Neuron (in vitro differentiated cells): ENCODE measurements around the gene AANAT.

Source experiments
- H2AFZ ChIP-seq: one replicate; pipeline ENCODE4 v1.6.1; 2013; ENCODE audit warnings: low read depth, mild to moderate bottlenecking, inconsistent platforms, low read length, moderate library complexity
- H3K27me3 ChIP-seq: one replicate; pipeline ENCODE4 v1.6.1; 2013; ENCODE audit warnings: low read length; ENCODE audit not compliant: insufficient read depth
- H3K36me3 ChIP-seq: one replicate; pipeline ENCODE4 v1.6.1; 2013; ENCODE audit warnings: low read length; ENCODE audit not compliant: insufficient read depth
- H3K4me1 ChIP-seq: one replicate; pipeline ENCODE4 v1.6.1; 2013; ENCODE audit warnings: low read length; ENCODE audit not compliant: insufficient read depth
- H3K4me3 ChIP-seq: 2 replicates; pipeline ENCODE4 v1.5.1; 2013; ENCODE audit warnings: mild to moderate bottlenecking, low read length, moderate library complexity
- H3K9me3 ChIP-seq: one replicate; pipeline ENCODE4 v1.6.1; 2013; ENCODE audit warnings: low read length

Gene AANAT

GRCh38 chr17:76434870-76435269 is 32.5 kb upstream of the AANAT start:
- H3K36me3 ChIP-seq: peaks cover 8% of the 10 kb centered on the region
- no peak overlapping the region for H3K4me3 ChIP-seq
- H2AFZ ChIP-seq: no peak overlapping the region
- H3K4me1 ChIP-seq: no peaks in the 10 kb centered on the region
- no peaks in the 10 kb centered on the region for H3K27me3 ChIP-seq
- H3K9me3 ChIP-seq: peaks cover 7% of the 10 kb centered on the region

GRCh38 chr17:76435751-76436150 is 31.7 kb upstream of the AANAT start:
- no peak overlapping the region for H2AFZ ChIP-seq
- H3K9me3 ChIP-seq: peaks cover 7% of the 10 kb centered on the region
- no peaks in the 10 kb centered on the region for H3K27me3 ChIP-seq
- no peak overlapping the region for H3K4me3 ChIP-seq
- peaks cover 8% of the 10 kb centered on the region for H3K36me3 ChIP-seq
- H3K4me1 ChIP-seq: peaks cover under 1% of the 10 kb centered on the region

GRCh38 chr17:76437467-76438402 is 29.7 kb upstream of the AANAT start:
- Histone ChIP-seq H3K36me3 (peaks cover 8% of the 10 kb centered on the region), H3K9me3 (peaks cover 7% of the 10 kb centered on the region), H2AFZ (no peak overlapping the region), H3K4me3 (no peak overlapping the region), H3K27me3 (no peaks in the 10 kb centered on the region), H3K4me1 (peaks cover 14% of the 10 kb centered on the region)

GRCh38 chr17:76438906-76439305 is 28.5 kb upstream of the AANAT start:
- H3K36me3 ChIP-seq: peaks cover 8% of the 10 kb centered on the region
- H2AFZ ChIP-seq: no peak overlapping the region
- peaks cover 7% of the 10 kb centered on the region for H3K9me3 ChIP-seq
- peaks cover 14% of the 10 kb centered on the region for H3K4me1 ChIP-seq
- H3K4me3 ChIP-seq: no peak overlapping the region
- H3K27me3 ChIP-seq: no peaks in the 10 kb centered on the region

GRCh38 chr17:76439314-76439928 is 28.0 kb upstream of the AANAT start:
- H3K4me1 ChIP-seq: peaks cover 18% of the 10 kb centered on the region
- H2AFZ ChIP-seq: no peak overlapping the region
- H3K36me3 ChIP-seq: peaks cover 3% of the 10 kb centered on the region
- no peaks in the 10 kb centered on the region for H3K27me3 ChIP-seq
- H3K9me3 ChIP-seq: peaks cover 3% of the 10 kb centered on the region
- H3K4me3 ChIP-seq: no peak overlapping the region

- Histone ChIP-seq H2AFZ (no peak overlapping the region), H3K27me3 (no peaks in the 10 kb centered on the region), H3K4me1 (peaks cover 32% of the 10 kb centered on the region), H3K9me3 (no peaks in the 10 kb centered on the region), H3K4me3 (no peak overlapping the region), H3K36me3 (peaks cover 2% of the 10 kb centered on the region)
These were observed 26.5 kb upstream of the AANAT start for GRCh38 chr17:76440751-76441362.

- Histone ChIP-seq H2AFZ (no peak overlapping the region), H3K36me3 (peaks cover 2% of the 10 kb centered on the region), H3K27me3 (no peaks in the 10 kb centered on the region), H3K4me1 (peaks cover 42% of the 10 kb centered on the region), H3K4me3 (no peak overlapping the region), H3K9me3 (no peaks in the 10 kb centered on the region)
These were observed 25.6 kb upstream of the AANAT start for GRCh38 chr17:76441686-76442340.

- Histone ChIP-seq H3K9me3 (no peaks in the 10 kb centered on the region), H3K36me3 (peaks cover 2% of the 10 kb centered on the region), H3K27me3 (no peaks in the 10 kb centered on the region), H2AFZ (no peak overlapping the region), H3K4me1 (peaks cover 49% of the 10 kb centered on the region), H3K4me3 (no peak overlapping the region)
These were observed 24.8 kb upstream of the AANAT start for GRCh38 chr17:76442341-76443338.

- Histone ChIP-seq H3K4me3 (peak overlapping the region; percentile 7), H3K9me3 (no peaks in the 10 kb centered on the region), H3K4me1 (peaks cover 54% of the 10 kb centered on the region), H3K36me3 (no peaks in the 10 kb centered on the region), H2AFZ (no peak overlapping the region), H3K27me3 (no peaks in the 10 kb centered on the region)
These were observed 22.7 kb upstream of the AANAT start for GRCh38 chr17:76444518-76445311.

- H3K9me3 ChIP-seq: no peaks in the 10 kb centered on the region
- H3K4me1 ChIP-seq: peaks cover 59% of the 10 kb centered on the region
- no peaks in the 10 kb centered on the region for H3K36me3 ChIP-seq
- H3K4me3 ChIP-seq: no peak overlapping the region
- H3K27me3 ChIP-seq: no peaks in the 10 kb centered on the region
- H2AFZ ChIP-seq: no peak overlapping the region
These were observed 21.5 kb upstream of the AANAT start for GRCh38 chr17:76445697-76446448.
